ENCODE data around the gene TGIF2LX.
"Not testable (repeated sequence)": the region's sequence is repeated elsewhere in the genome, so short reads cannot be mapped to it uniquely, and the experiment has no call there.

The TGIF2LX gene

DNA sequence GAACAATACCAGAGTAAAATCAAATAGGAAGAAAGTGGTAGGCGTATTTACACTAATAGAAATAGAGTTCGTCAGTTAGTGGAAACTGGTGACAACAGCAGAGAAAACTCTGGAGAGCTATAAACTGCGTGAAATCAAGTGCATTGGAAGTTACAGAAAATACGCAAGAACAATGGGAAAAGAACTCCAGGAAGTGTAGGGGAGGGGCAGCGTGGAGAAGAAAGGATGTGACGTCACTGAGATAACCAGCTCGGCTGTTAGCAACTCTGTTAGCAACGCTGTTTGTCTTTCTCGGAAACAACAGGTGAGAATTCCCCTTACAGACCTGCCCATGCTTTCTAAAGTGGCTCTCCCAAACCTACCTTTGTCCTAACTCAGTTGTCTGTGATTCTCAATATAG, at the start of gene TGIF2LX:
Gene TGIF2LX (plus strand): TSS at position 244 of the 400 bp plus-strand sequence. CDS start 178 bp downstream, outside the sequence.
- not testable (repeated sequence) for H3K27ac Mint-ChIP-seq, DNase-seq, ATAC-seq, H3K4me1 Mint-ChIP-seq, H3K4me3 Mint-ChIP-seq, H3K27me3 Mint-ChIP-seq, H3K9me3 Mint-ChIP-seq

DNA sequence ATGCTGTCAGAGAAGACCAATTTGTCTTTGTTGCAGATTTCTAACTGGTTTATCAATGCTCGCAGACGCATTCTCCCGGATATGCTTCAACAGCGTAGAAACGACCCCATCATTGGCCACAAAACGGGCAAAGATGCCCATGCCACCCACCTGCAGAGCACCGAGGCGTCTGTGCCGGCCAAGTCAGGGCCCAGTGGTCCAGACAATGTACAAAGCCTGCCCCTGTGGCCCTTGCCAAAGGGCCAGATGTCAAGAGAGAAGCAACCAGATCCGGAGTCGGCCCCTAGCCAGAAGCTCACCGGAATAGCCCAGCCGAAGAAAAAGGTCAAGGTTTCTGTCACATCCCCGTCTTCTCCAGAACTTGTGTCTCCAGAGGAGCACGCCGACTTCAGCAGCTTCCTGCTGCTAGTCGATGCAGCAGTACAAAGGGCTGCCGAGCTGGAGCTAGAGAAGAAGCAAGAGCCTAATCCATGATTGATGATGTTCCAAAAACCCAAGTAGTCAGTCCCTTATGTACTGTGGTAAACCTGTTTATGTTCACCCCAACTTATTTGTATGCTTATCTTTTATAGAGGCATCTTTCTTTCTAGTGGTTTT, 728 bp downstream of the TGIF2LX start:
- DNase-seq, H3K4me3 Mint-ChIP-seq, H3K9me3 Mint-ChIP-seq, H3K27me3 Mint-ChIP-seq, H3K4me1 Mint-ChIP-seq, ATAC-seq, H3K27ac Mint-ChIP-seq: not testable (repeated sequence)

DNA sequence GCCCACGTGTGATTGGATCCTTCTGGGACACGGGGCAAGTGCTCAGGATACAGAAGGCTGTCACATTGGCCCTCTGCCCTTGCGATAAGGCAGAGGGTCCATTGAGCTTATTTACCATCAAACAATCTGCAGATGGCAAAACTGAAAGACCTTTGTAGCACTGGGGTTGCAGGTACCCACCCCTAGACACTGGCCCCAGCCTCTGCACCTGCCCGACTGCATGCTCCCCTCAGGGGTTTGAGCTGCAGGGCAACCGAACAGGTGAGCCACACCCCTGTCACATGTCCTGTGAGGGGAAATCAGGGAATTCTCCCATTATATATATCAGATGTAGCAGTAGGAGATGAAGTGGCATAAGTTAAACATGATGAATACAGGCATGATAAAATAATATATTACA, 21.4 kb downstream of the TGIF2LX start:
- not testable (repeated sequence) for ATAC-seq, H3K27ac Mint-ChIP-seq, DNase-seq, H3K4me3 Mint-ChIP-seq, H3K27me3 Mint-ChIP-seq, H3K4me1 Mint-ChIP-seq, H3K9me3 Mint-ChIP-seq

DNA sequence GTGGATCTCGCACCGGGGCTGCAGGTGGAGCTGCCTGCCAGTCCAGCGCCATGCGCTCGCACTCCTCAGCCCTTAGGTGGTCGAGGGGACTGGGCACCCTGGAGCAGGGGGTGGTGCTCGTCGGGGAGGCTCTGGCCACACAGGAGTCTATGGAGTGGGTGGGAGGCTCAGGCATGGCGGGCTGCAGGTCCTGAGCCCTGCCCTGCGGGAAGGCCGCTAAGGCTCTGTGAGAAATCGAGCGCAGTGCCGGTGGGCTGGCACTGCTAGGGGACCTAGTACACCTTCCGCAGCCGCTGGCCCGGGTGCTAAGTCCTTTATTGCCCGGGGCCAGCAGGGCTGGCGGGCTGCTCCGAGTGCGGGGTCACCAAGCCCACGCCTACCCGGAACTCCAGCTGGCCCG, 43.9 kb downstream of the TGIF2LX start:
- ATAC-seq, H3K27ac Mint-ChIP-seq, H3K4me1 Mint-ChIP-seq, H3K27me3 Mint-ChIP-seq, H3K4me3 Mint-ChIP-seq, H3K9me3 Mint-ChIP-seq, DNase-seq: not testable (repeated sequence)
